Mesenchymal stem cell (in vitro differentiated cells and primary cell): ENCODE measurements around the gene SERPINC1.

Experiments
- DNase-seq: peaks from one replicate; pipeline ENCODE4 v3.0.0-alpha.2; 2013
- H2AFZ ChIP-seq: one replicate; pipeline ENCODE4 v1.6.1; 2013; ENCODE audit warnings: low read depth, mild to moderate bottlenecking, control low read depth, inconsistent platforms, low read length, moderate library complexity
- H2AK5ac ChIP-seq: 2 replicates; pipeline ENCODE4 v1.6.1; 2013; ENCODE audit warnings: low read length, moderate library complexity, mild to moderate bottlenecking, inconsistent platforms; ENCODE audit not compliant: severe bottlenecking
- H2BK120ac ChIP-seq: one replicate; pipeline ENCODE4 v1.6.1; 2013; ENCODE audit warnings: low read depth, mild to moderate bottlenecking, inconsistent platforms, low read length, moderate library complexity
- H2BK12ac ChIP-seq, 2 experiments: one replicate each; pipeline ENCODE4 v1.6.1; 2013; ENCODE audit warnings: inconsistent platforms in 2 of 2, low read length in 2 of 2, mild to moderate bottlenecking in 2 of 2, moderate library complexity in 2 of 2, control low read depth in 1 of 2
- H2BK15ac ChIP-seq: one replicate; pipeline ENCODE4 v1.6.1; 2013; ENCODE audit warnings: mild to moderate bottlenecking, low read depth, inconsistent platforms; ENCODE audit not compliant: poor library complexity, severe bottlenecking
- H2BK5ac ChIP-seq: 2 replicates; pipeline ENCODE4 v1.6.1; 2013; ENCODE audit warnings: low read depth, mild to moderate bottlenecking, low read length, control low read depth, inconsistent platforms; ENCODE audit not compliant: poor library complexity, severe bottlenecking
- H3K14ac ChIP-seq, 2 experiments: one replicate each; pipeline ENCODE4 v1.6.1; 2013; ENCODE audit warnings: inconsistent platforms in 2 of 2, low read length in 2 of 2, control low read depth in 1 of 2, mild to moderate bottlenecking in 1 of 2, moderate library complexity in 1 of 2
- H3K18ac ChIP-seq, 2 experiments: one replicate each; pipeline ENCODE4 v1.6.1; 2013; ENCODE audit warnings: inconsistent platforms in 2 of 2, low read length in 2 of 2, control low read depth in 1 of 2, low read depth in 1 of 2, mild to moderate bottlenecking in 1 of 2
- H3K23ac ChIP-seq, 2 experiments: one replicate each; pipeline ENCODE4 v1.6.1; 2013; ENCODE audit warnings: inconsistent platforms in 2 of 2, low read length in 2 of 2, mild to moderate bottlenecking in 2 of 2, moderate library complexity in 2 of 2, control low read depth in 1 of 2
- H3K27ac ChIP-seq: 2 replicates; pipeline ENCODE4 v1.5.1; 2013; ENCODE audit warnings: mild to moderate bottlenecking, moderate library complexity, low read length, control low read depth, inconsistent platforms; ENCODE audit not compliant: poor library complexity, severe bottlenecking
- H3K27me3 ChIP-seq, 2 experiments: 2 replicates each; pipeline versions ENCODE4 v1.6.1 to v1.7.0; 2013; ENCODE audit warnings: low read length in 2 of 2, mild to moderate bottlenecking in 2 of 2, moderate library complexity in 2 of 2, control low read depth in 1 of 2, inconsistent platforms in 1 of 2; ENCODE audit not compliant: control insufficient read depth in 1 of 2, insufficient read depth in 1 of 2
- H3K36me3 ChIP-seq, 2 experiments: 2 replicates each; pipeline versions ENCODE4 v1.6.1 to v1.7.0; 2013; ENCODE audit warnings: low read length in 2 of 2, control low read depth in 1 of 2, inconsistent platforms in 1 of 2, low read depth in 1 of 2, mild to moderate bottlenecking in 1 of 2; ENCODE audit not compliant: insufficient read depth in 2 of 2, control insufficient read depth in 1 of 2
- H3K4ac ChIP-seq, 2 experiments: one replicate each; pipeline ENCODE4 v1.6.1; 2013; ENCODE audit warnings: inconsistent platforms in 2 of 2, low read length in 2 of 2, mild to moderate bottlenecking in 2 of 2, moderate library complexity in 2 of 2, control low read depth in 1 of 2, low read depth in 1 of 2
- H3K4me1 ChIP-seq: 2 replicates; pipeline ENCODE4 v1.6.1; 2013; ENCODE audit warnings: low read depth, low read length, control low read depth; ENCODE audit not compliant: control insufficient read depth, insufficient read depth
- H3K4me2 ChIP-seq: 2 replicates; pipeline ENCODE4 v1.6.1; 2013; ENCODE audit warnings: low read length, mild to moderate bottlenecking, inconsistent platforms; ENCODE audit not compliant: poor library complexity, severe bottlenecking
- H3K4me3 ChIP-seq, 2 experiments: 2 replicates each; pipeline versions ENCODE4 v1.5.1 to v1.7.0; 2013; ENCODE audit warnings: low read length in 2 of 2, mild to moderate bottlenecking in 2 of 2, control low read depth in 1 of 2, low read depth in 1 of 2; ENCODE audit not compliant: insufficient read depth in 1 of 2
- H3K79me1 ChIP-seq: replicated peaks from 2 replicates; pipeline ENCODE4 v1.6.1; 2013; ENCODE audit warnings: mild to moderate bottlenecking, control low read depth, low read length, inconsistent platforms; ENCODE audit not compliant: poor library complexity, severe bottlenecking
- H3K9ac ChIP-seq: 2 replicates; pipeline ENCODE4 v1.7.0; 2013; ENCODE audit warnings: mild to moderate bottlenecking, low read length, moderate library complexity
- H3K9me3 ChIP-seq: 2 replicates; pipeline ENCODE4 v1.7.0; 2013; ENCODE audit warnings: mild to moderate bottlenecking, low read length; ENCODE audit not compliant: control insufficient read depth
- H4K8ac ChIP-seq: one replicate; pipeline ENCODE4 v1.6.1; 2013; ENCODE audit warnings: inconsistent platforms, mild to moderate bottlenecking, low read length, moderate library complexity
- H4K91ac ChIP-seq: one replicate; pipeline ENCODE4 v1.6.1; 2013; ENCODE audit warnings: mild to moderate bottlenecking, low read length, inconsistent platforms
- WGBS: methylation state at CpG from one replicate; pipeline ENCODE4 v1.1.7; 2013; ENCODE audit warnings: mixed read lengths; 5-methylcytosine and 5-hydroxymethylcytosine counted together

The SERPINC1 gene

DNA sequence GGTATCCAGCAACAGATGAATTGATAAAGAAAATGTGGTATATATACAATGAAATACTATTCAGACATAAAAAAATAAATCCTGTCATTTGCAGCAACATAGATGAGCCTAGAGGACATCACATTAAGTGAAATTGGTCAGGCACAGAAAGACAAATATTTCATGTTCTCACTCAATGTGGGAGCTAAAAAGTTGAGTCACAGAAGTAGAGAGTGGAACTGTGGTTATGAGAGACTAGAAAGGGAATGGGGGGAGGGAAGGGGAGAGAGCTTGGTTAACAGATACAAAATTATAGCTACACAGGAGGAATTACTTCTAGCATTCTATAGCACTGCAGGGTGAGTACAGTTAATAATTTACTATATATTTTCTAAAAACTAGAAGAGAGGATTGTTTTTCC is 37.1 kb upstream of the SERPINC1 start:
- Histone ChIP-seq H3K4me2 (no peak overlapping the region), H3K18ac (no peak overlapping the region), H2BK15ac (no peak overlapping the region), H3K79me1 (peaks cover 12% of the 10 kb centered on the region), H3K27me3 (no peaks in the 10 kb centered on the region), H2BK12ac (no peak overlapping the region), H3K36me3 (peaks cover 24 to 76% of the 10 kb centered on the region in 2 experiments), H3K4me1 (no peaks in the 10 kb centered on the region), H3K27ac (no peak overlapping the region), H2AFZ (no peak overlapping the region), H2AK5ac (no peak overlapping the region), H4K91ac (no peak overlapping the region), H2BK5ac (no peak overlapping the region), H3K4me3 (no peak overlapping the region), H4K8ac (no peak overlapping the region), H3K9ac (no peak overlapping the region), H3K23ac (no peak overlapping the region), H3K4ac (no peak overlapping the region), H3K14ac (no peak overlapping the region), H3K9me3 (no peaks in the 10 kb centered on the region), H2BK120ac (no peak overlapping the region)
- no peak for DNase-seq

DNA sequence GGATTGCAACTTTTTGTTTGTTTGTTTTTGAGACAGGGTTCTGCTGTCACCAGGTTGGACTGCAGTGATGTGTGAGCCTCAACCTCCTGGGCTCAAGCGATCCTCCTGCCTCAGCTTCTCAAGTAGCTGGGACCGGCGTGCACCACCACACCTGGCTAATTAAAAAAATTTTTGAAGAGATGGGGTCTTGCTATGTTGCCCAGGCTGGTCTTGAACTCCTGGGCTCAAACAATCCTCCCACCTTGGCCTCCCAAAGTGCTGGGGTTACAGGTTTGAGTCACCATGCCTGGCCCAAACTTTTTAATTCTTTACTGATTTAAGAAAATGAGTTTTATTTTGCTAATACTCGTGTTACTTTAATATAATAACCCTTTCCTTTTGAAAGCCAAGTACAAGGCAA is 31.5 kb upstream of the SERPINC1 start:
- no peaks in the 10 kb centered on the region for H3K9me3 ChIP-seq
- H2BK15ac ChIP-seq = no peak overlapping the region
- H2BK120ac ChIP-seq = no peak overlapping the region
- H3K14ac ChIP-seq = no peak overlapping the region
- no peak overlapping the region for H4K8ac ChIP-seq
- H3K4ac ChIP-seq = no peak overlapping the region
- no peak overlapping the region for H3K4me2 ChIP-seq
- no peak overlapping the region for H2BK5ac ChIP-seq
- H3K79me1 ChIP-seq = peaks cover 18% of the 10 kb centered on the region
- H3K9ac ChIP-seq = no peak overlapping the region
- H3K4me1 ChIP-seq = no peaks in the 10 kb centered on the region
- no peak for DNase-seq
- WGBS = 98% methylated on average over 4 of the region's 4 CpGs
- H3K18ac ChIP-seq = no peak overlapping the region
- H3K27ac ChIP-seq = no peak overlapping the region
- peaks cover 32 to 83% of the 10 kb centered on the region in 2 experiments for H3K36me3 ChIP-seq
- no peak overlapping the region for H3K4me3 ChIP-seq
- H2AFZ ChIP-seq = no peak overlapping the region
- no peak overlapping the region for H3K23ac ChIP-seq
- no peaks in the 10 kb centered on the region for H3K27me3 ChIP-seq
- no peak overlapping the region for H4K91ac ChIP-seq
- H2BK12ac ChIP-seq = no peak overlapping the region
- no peak overlapping the region for H2AK5ac ChIP-seq

DNA sequence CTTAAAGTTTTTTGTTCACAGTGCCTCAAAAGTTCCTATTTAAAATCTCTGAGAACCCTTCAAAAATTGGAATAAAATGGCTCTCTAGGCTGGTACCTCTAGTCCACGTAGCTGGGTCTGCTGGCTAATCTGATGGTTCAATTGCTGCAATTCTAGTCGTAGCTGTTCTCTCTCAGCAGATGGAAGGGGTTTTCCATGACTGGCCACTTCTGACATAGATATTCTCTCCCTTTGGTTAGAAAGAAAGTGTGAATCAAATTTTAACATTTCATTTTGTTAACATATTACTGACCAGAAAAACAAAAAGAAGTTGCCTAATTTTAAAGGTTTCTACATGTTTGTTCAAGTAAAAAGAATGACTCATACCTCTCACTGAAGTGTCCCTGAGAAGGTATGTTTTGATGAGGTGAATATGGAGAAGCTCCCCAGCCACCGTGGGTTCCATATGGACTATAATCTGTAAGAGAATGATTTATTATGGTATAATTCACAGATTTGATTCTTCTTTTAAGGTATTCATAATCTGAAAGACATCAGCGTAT is 29.3 kb upstream of the SERPINC1 start:
- no peak overlapping the region for H3K27ac ChIP-seq
- H3K4ac ChIP-seq = no peak overlapping the region
- no peak overlapping the region for H3K18ac ChIP-seq
- H2BK5ac ChIP-seq = no peak overlapping the region
- H2BK15ac ChIP-seq = no peak overlapping the region
- no peak overlapping the region for H3K4me3 ChIP-seq
- DNase-seq = no peak
- H3K9me3 ChIP-seq = no peaks in the 10 kb centered on the region
- 85% methylated on average over 1 of the region's 4 CpGs for WGBS
- no peak overlapping the region for H2AK5ac ChIP-seq
- no peak overlapping the region for H3K9ac ChIP-seq
- no peak overlapping the region for H4K91ac ChIP-seq
- no peak overlapping the region for H2BK12ac ChIP-seq
- H3K79me1 ChIP-seq = peaks cover 17% of the 10 kb centered on the region
- no peaks in the 10 kb centered on the region for H3K4me1 ChIP-seq
- no peak overlapping the region for H2BK120ac ChIP-seq
- no peak overlapping the region for H3K14ac ChIP-seq
- H2AFZ ChIP-seq = no peak overlapping the region
- peaks cover 44 to 82% of the 10 kb centered on the region in 2 experiments for H3K36me3 ChIP-seq
- no peaks in the 10 kb centered on the region for H3K27me3 ChIP-seq
- H4K8ac ChIP-seq = no peak overlapping the region
- H3K4me2 ChIP-seq = no peak overlapping the region
- no peak overlapping the region for H3K23ac ChIP-seq

DNA sequence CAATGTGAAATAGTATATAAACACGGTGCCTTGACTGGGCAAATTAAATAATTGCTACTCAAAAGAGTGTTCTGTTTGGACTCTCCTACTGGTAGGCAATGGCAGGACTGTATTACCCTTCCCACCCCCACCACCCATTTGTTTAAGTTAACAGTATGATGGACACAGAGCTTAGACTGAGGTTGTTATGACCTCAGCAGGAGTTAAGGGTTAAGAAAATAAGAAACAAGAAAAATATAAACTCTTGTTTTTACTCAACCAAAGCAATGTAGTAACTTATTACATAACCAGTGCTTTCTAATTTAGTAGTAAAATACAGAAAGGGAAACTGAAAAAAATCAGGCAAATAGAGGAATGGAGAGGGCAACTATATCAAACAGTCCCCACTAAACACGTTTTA is 19.9 kb upstream of the SERPINC1 start:
- Histone ChIP-seq H3K23ac (no peak overlapping the region), H4K8ac (no peak overlapping the region), H4K91ac (no peak overlapping the region), H3K18ac (no peak overlapping the region), H3K9me3 (no peaks in the 10 kb centered on the region), H3K4me1 (no peaks in the 10 kb centered on the region), H2BK120ac (no peak overlapping the region), H3K4me3 (no peak overlapping the region), H3K79me1 (peaks cover 4% of the 10 kb centered on the region), H2AFZ (no peak overlapping the region), H2BK5ac (no peak overlapping the region), H3K27ac (no peak overlapping the region), H3K9ac (no peak overlapping the region), H2BK12ac (no peak overlapping the region), H3K36me3 (peaks cover 9 to 86% of the 10 kb centered on the region in 2 experiments), H3K4me2 (no peak overlapping the region), H3K27me3 (no peaks in the 10 kb centered on the region), H3K14ac (no peak overlapping the region), H2BK15ac (no peak overlapping the region), H2AK5ac (no peak overlapping the region), H3K4ac (no peak overlapping the region)
- WGBS = no CpG with 5 or more reads among the region's 2 CpGs
- DNase-seq = no peak
